IgD-negative memory B cell (primary cell): Measurements from ENCODE around the gene MIEF2. TPM values are rescaled to one million over a fixed set of nuclear protein-coding genes. Genes with fewer than 3 reads are reported as not detected.

ENCODE experiments used
- H3K27ac Mint-ChIP-seq, 3 donors: one replicate each; pipeline ENCODE4 v1.8.0; 2020 to 2022; ENCODE audit warnings: mild to moderate bottlenecking in 3 of 3, mixed read lengths in 3 of 3, moderate library complexity in 1 of 3
- H3K27me3 Mint-ChIP-seq: one replicate; pipeline ENCODE4 v1.8.0; 2021; ENCODE audit warnings: mixed read lengths
- H3K36me3 Mint-ChIP-seq: one replicate; pipeline ENCODE4 v1.8.0; 2020; ENCODE audit warnings: mild to moderate bottlenecking, mixed read lengths
- H3K4me1 Mint-ChIP-seq, 3 donors: one replicate each; pipeline ENCODE4 v1.8.0; 2020 to 2022; ENCODE audit warnings: mixed read lengths in 3 of 3, mild to moderate bottlenecking in 1 of 3
- H3K4me3 Mint-ChIP-seq, 4 donors: one replicate each; pipeline ENCODE4 v1.8.0; 2020 to 2022; ENCODE audit warnings: mild to moderate bottlenecking in 4 of 4, mixed read lengths in 4 of 4, moderate library complexity in 3 of 4
- H3K9me3 Mint-ChIP-seq, 3 donors: one replicate each; pipeline ENCODE4 v1.8.0; 2020 to 2021; ENCODE audit warnings: mixed read lengths in 3 of 3, mild to moderate bottlenecking in 1 of 3
- polyA plus RNA-seq: library from polyadenylated mRNA; unstranded; fragments of 300-500 nt; fragmentation: Illumina TruSeq; gene quantifications from one replicate; pipeline ENCODE4 v1.2.3, GENCODE V29; 2021

Gene MIEF2
- polyA plus RNA-seq, 1 donor from 2014 or later, result 12.3 TPM

- peaks cover 4 to 24% (median 18%) of the 10 kb centered on the region in 3 donors for H3K4me1 Mint-ChIP-seq
- H3K9me3 Mint-ChIP-seq, result no peaks in the 10 kb centered on the region
- peak overlapping the region; percentile 92 to 99 (median 97) for H3K4me3 Mint-ChIP-seq
- no peaks in the 10 kb centered on the region for H3K36me3 Mint-ChIP-seq
- no peaks in the 10 kb centered on the region for H3K27me3 Mint-ChIP-seq
- H3K27ac Mint-ChIP-seq, result peak overlapping the region; percentile 68 to 94 (median 83)
These were observed 3.0 kb upstream of the MIEF2 start for GRCh38 chr17:18257268-18257981.

- Mint-ChIP-seq H3K9me3 (no peaks in the 10 kb centered on the region), H3K27me3 (no peaks in the 10 kb centered on the region), H3K27ac (peak overlapping the region; percentile 68 to 94 (median 83)), H3K4me3 (peak overlapping the region; percentile 92 to 99 (median 97)), H3K36me3 (no peaks in the 10 kb centered on the region), H3K4me1 (peaks cover 4 to 24% (median 18%) of the 10 kb centered on the region in 3 donors)
These were observed 2.5 kb upstream of the MIEF2 start for GRCh38 chr17:18257982-18258355.

- H3K9me3 Mint-ChIP-seq, result no peaks in the 10 kb centered on the region
- no peaks in the 10 kb centered on the region for H3K36me3 Mint-ChIP-seq
- peak within 1 kb of the TSS; percentile 83 to 94 (median 86) for H3K27ac Mint-ChIP-seq
- H3K27me3 Mint-ChIP-seq, result no peaks in the 10 kb centered on the region
- peaks cover 4 to 24% (median 18%) of the 10 kb centered on the region in 3 donors for H3K4me1 Mint-ChIP-seq
- peak within 1 kb of the TSS; percentile 96 to 99 (median 98) for H3K4me3 Mint-ChIP-seq
These were observed 2.0 kb upstream of the MIEF2 start, which contains the start of gene FLII for GRCh38 chr17:18258356-18259038. Gene FLII, minus strand, starts transcription at chr17:18258738. Its CDS starts 48 bp downstream, at chr17:18258690.

GRCh38 chr17:18259621-18260331 is 686 bp upstream of the MIEF2 start:
- no peaks in the 10 kb centered on the region for H3K27me3 Mint-ChIP-seq
- no peaks in the 10 kb centered on the region for H3K9me3 Mint-ChIP-seq
- H3K4me3 Mint-ChIP-seq, result peak overlapping the region; percentile 80 to 97 (median 92)
- H3K4me1 Mint-ChIP-seq, result peaks cover 4 to 24% (median 18%) of the 10 kb centered on the region in 3 donors
- no peaks in the 10 kb centered on the region for H3K36me3 Mint-ChIP-seq
- peak overlapping the region; percentile 55 to 89 (median 86) for H3K27ac Mint-ChIP-seq

- Mint-ChIP-seq H3K4me1 (peaks cover 4 to 22% (median 16%) of the 10 kb centered on the region in 3 donors), H3K4me3 (peak overlapping the region; percentile 80 to 97 (median 87)), H3K9me3 (no peaks in the 10 kb centered on the region), H3K27me3 (no peaks in the 10 kb centered on the region), H3K36me3 (no peaks in the 10 kb centered on the region), H3K27ac (peak overlapping the region in 2 of 3 donors; percentile 47 to 48)
These were observed 669 bp downstream of the MIEF2 start for GRCh38 chr17:18261146-18261515.

- Mint-ChIP-seq H3K27ac (peak overlapping the region in 2 of 3 donors; percentile 47 to 48), H3K4me1 (peaks cover 4 to 21% (median 16%) of the 10 kb centered on the region in 3 donors), H3K9me3 (no peaks in the 10 kb centered on the region), H3K27me3 (no peaks in the 10 kb centered on the region), H3K4me3 (peak overlapping the region; percentile 80 to 97 (median 84)), H3K36me3 (peaks cover under 1% of the 10 kb centered on the region)
These were observed 1.2 kb downstream of the MIEF2 start for GRCh38 chr17:18261659-18262058.

GRCh38 chr17:18262111-18262510 is 1.6 kb downstream of the MIEF2 start:
- H3K4me1 Mint-ChIP-seq, result peaks cover 4 to 19% (median 14%) of the 10 kb centered on the region in 3 donors
- H3K27me3 Mint-ChIP-seq, result no peaks in the 10 kb centered on the region
- peak overlapping the region in 2 of 3 donors; percentile 48 to 57 for H3K27ac Mint-ChIP-seq
- no peaks in the 10 kb centered on the region for H3K9me3 Mint-ChIP-seq
- peaks cover 1% of the 10 kb centered on the region for H3K36me3 Mint-ChIP-seq
- peak overlapping the region; percentile 80 to 97 (median 84) for H3K4me3 Mint-ChIP-seq

GRCh38 chr17:18262641-18263040 is 2.2 kb downstream of the MIEF2 start:
- no peaks in the 10 kb centered on the region for H3K9me3 Mint-ChIP-seq
- H3K4me3 Mint-ChIP-seq, result peak overlapping the region in 1 of 4 donors; percentile 97
- peaks cover 1% of the 10 kb centered on the region for H3K36me3 Mint-ChIP-seq
- H3K27ac Mint-ChIP-seq, result no peak overlapping the region
- H3K27me3 Mint-ChIP-seq, result no peaks in the 10 kb centered on the region
- H3K4me1 Mint-ChIP-seq, result peaks cover 4 to 16% (median 14%) of the 10 kb centered on the region in 3 donors

GRCh38 chr17:18263885-18264682 is 3.6 kb downstream of the MIEF2 start:
- H3K4me1 Mint-ChIP-seq, result peaks cover 4 to 11% (median 10%) of the 10 kb centered on the region in 3 donors

GRCh38 chr17:18267366-18267765 is 6.9 kb downstream of the MIEF2 start:
- H3K9me3 Mint-ChIP-seq, result no peaks in the 10 kb centered on the region
- H3K36me3 Mint-ChIP-seq, result peaks cover 3% of the 10 kb centered on the region
- no peak overlapping the region for H3K4me3 Mint-ChIP-seq
- H3K27me3 Mint-ChIP-seq, result no peaks in the 10 kb centered on the region
- peaks cover 0 to 6% (median 0%) of the 10 kb centered on the region in 3 donors for H3K4me1 Mint-ChIP-seq
- no peak overlapping the region for H3K27ac Mint-ChIP-seq

More at GRCh38 chr17:18263885-18264682, 3.6 kb downstream of the MIEF2 start:
- Mint-ChIP-seq H3K27ac (no peak overlapping the region), H3K27me3 (no peaks in the 10 kb centered on the region), H3K36me3 (peaks cover 1% of the 10 kb centered on the region), H3K4me3 (peak overlapping the region in 1 of 4 donors; percentile 32), H3K9me3 (no peaks in the 10 kb centered on the region)

GRCh38 chr17:18267927-18268711 is 7.7 kb downstream of the MIEF2 start:
- no peak overlapping the region for H3K4me3 Mint-ChIP-seq
- H3K9me3 Mint-ChIP-seq, result no peaks in the 10 kb centered on the region
- no peaks in the 10 kb centered on the region for H3K27me3 Mint-ChIP-seq
- H3K4me1 Mint-ChIP-seq, result peaks cover 0 to 8% (median 0%) of the 10 kb centered on the region in 3 donors
- H3K36me3 Mint-ChIP-seq, result peaks cover 4% of the 10 kb centered on the region
- no peak overlapping the region for H3K27ac Mint-ChIP-seq

GRCh38 chr17:18270046-18270931 is 9.8 kb downstream of the MIEF2 start:
- peaks cover 4% of the 10 kb centered on the region for H3K36me3 Mint-ChIP-seq
- H3K4me1 Mint-ChIP-seq, result peaks cover 0 to 8% (median 0%) of the 10 kb centered on the region in 3 donors
- H3K9me3 Mint-ChIP-seq, result no peaks in the 10 kb centered on the region
- no peaks in the 10 kb centered on the region for H3K27me3 Mint-ChIP-seq
- no peak overlapping the region for H3K4me3 Mint-ChIP-seq
- peak overlapping the region in 1 of 3 donors; percentile 21 for H3K27ac Mint-ChIP-seq

- no peak overlapping the region for H3K4me3 Mint-ChIP-seq
- H3K36me3 Mint-ChIP-seq, result peaks cover 2% of the 10 kb centered on the region
- H3K27me3 Mint-ChIP-seq, result no peaks in the 10 kb centered on the region
- no peaks in the 10 kb centered on the region for H3K9me3 Mint-ChIP-seq
- peak overlapping the region in 1 of 3 donors; percentile 50 for H3K27ac Mint-ChIP-seq
- peaks cover 0 to 2% (median 0%) of the 10 kb centered on the region in 3 donors for H3K4me1 Mint-ChIP-seq
These were observed 16.6 kb downstream of the MIEF2 start for GRCh38 chr17:18277076-18277475.
